ENCODE data around the gene CLCNKA.
A peak's percentile ranks its signal among the peaks of the same experiment; 100 is the strongest.
"Not testable (repeated sequence)": the region's sequence is repeated elsewhere in the genome, so short reads cannot be mapped to it uniquely, and the experiment has no call there.

CLCNKA gene

GRCh38 chr1:16021681-16022080 is at the start of gene CLCNKA:
CLCNKA (plus strand) TSS chr1:16022036; CDS start chr1:16022620, 584 bp downstream.
- no peak for DNase-seq

- no peak for DNase-seq
Observed at GRCh38 chr1:15972409-15972808, 49.4 kb upstream of the CLCNKA start.

DNA sequence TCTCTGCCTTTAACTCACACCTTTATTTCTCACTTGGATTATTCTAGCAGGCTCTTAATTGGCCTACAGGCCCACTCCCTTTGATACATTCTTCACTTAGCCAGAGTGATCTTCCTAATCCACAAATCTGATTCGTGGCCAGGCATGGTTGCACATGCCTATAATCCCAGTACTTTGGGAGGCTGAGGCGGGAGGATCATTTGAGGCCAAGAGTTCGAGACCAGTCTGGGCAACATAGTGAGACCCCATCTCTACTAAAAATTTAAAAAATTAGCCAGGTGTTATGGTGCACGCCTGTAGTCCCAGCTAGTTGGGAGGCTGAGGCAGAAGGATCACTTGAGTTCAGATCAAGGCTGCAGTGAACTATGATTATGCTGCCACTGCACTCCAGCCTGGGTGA is 48.1 kb upstream of the CLCNKA start:
- DNase-seq = no peak

DNA sequence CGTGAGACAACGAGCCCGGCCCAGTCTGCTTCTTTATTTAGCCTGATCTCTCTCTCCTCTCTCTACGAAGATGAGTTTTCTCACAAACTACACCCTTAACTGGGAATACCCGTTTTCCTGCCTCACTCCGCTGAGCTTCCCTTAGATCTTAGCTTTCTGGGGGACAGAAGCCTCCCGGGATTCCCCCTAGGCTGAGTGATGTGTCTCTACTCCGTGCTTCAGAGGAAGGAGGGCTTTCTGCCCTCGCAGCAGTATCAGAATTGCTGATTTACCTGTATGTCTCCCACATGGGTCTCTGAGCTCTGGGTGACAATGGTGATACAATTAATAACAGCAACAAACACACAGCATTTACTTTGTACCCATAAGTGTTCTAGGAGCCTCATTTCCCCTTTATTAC is 47.0 kb upstream of the CLCNKA start:
- no peak for DNase-seq

DNA sequence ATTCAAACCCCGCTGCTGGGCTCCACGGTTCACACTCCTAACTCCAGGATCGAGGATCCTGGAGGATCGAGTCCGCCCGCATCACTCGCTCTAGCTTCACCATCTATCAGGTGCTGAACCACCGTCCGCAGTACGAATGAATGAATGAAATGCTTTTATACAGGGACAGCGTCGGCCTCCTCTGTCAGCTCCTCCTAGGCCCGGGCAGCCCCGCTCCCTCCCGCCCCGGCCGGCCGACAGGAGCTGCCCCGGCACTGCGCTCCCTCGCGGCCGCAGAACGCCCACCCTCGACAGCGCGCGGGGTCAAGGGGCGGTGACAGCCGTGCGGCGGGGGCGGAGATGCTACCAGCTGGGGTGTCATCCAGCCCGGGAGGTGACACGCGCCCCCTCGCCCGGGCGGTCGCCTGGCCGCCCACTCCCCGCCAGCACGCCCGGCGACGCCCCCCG is 46.5 kb upstream of the CLCNKA start:
- no peak for DNase-seq

DNA sequence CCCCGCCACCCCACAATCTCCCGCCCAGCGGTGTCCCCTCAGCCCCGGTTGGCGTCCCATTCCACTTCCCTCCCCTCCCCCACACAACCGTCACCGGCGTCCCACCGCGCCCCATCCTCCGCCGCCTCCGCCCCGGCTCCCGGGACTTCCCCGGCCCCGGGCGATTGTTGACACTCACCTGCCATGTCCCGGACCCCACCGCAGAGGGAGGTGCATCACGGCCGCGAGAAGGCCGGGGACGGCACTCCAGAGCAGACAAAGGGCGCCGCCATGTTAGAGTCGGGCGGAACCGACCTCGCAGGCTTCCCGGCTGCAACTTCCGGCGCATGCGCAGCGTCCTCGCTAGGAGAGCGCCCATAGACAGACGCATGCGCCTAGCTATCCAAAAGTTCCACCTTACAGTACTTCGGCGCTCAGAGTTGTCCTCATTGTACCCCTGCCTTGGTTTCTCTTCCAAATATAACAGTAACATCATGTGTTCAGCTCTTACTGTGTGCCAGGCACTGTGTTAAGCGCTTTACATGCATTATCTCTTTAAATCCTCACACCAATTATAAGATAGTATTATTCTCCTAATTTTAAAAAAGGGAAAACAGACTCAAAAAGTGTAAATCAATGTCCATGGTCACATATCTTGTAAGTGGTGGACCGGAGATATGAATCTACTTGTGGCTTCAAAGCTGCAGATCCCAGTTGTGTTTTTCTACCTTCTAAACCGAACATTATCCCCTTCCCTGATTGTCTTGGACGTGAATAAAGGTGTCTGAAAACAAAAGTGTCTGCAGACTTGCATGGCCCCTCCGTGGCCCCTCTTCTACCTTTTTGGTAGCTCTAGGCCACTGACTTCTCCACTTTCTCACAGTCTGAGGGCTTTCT is 45.8 kb upstream of the CLCNKA start, which contains the start of gene ZBTB17:
Gene ZBTB17, minus strand, starts transcription at position 297 of the 876 bp plus-strand sequence. CDS start 27,606 bp downstream, outside the sequence.
- DNase-seq = peak; percentile 78

- DNase-seq = not testable (repeated sequence)
Observed at GRCh38 chr1:15977947-15978346, 43.9 kb upstream of the CLCNKA start.

DNA sequence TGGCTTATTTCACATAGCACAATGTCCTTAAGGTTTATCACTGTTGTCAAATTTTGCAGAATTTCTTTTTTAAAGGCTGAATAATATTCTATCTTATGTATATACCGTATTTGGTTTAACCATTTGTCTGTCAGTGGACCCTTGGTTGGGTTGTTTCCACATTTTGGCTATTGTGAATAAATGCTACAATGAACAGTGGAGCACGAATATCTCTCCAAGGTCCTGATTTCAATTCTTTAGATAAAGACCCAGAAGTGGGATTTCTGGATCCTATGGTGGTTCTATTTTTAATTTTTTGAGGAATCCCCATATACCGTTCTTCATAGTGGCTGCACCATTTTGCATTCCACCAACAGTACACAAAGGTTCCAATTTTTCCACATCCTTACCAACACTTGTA is 40.2 kb upstream of the CLCNKA start:
- DNase-seq = no peak

DNA sequence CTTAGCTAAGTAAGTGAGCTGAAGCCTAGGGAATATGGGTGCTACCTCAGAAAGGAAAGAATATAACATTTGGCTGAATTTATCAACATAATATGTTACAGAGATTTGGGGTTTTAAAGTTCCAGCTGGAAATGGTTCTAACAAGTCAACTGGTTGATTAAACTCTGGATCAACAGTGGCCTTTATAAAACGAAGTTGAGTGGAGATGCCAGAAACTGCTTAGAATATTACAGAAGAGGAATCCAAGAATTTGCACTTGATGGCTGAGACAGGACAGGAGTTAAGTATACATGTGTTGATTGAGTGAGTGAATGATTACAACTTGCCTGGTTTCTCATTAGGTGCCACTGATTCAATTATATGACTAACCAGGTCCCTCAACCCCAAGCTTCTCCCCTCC is 38.6 kb upstream of the CLCNKA start:
- no peak for DNase-seq

GRCh38 chr1:15985611-15986297 is 36.1 kb upstream of the CLCNKA start:
- no peak for DNase-seq

DNA sequence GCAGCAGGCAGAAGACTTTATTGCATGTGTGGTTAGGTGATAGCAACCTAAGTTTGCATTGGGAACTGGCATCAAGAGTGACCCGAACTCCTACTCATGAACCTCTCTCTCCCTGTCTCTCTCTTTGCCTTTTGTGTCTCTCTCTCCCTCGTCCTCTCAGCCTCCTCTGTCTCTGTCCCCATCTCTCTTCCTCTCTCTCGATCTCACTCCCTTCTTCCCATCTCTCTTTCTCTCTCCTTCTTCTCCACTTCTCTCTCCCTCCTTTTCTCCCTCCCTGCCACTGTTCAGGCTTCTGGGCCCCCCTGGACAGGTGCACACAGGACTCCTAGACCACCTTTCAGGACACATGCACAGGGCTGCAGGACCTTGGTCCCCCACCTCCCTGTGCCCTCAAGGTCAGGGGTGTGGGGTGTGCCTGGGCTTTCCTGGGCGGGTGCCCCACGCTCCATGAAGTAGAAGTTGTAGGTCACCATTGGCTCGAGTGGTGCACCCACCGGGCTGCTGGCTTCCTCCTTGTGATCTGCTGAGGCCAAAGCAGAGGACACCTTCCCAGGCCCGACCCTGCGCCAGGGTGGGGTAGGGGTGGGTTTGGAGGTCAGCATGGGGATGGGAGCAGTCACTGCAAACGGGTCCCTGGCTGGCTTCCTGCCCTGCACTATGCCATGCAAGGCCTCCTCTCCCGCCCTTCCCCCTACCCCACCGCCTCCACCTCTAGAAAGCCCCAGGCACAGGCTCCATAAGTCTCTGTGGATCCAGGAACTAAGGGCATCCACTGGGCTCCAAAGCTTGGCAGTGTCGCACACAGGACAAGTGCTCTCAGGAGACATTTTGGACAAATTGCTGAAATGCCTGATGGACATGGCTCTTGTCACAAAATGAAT is 32.7 kb upstream of the CLCNKA start:
- DNase-seq = no peak

DNA sequence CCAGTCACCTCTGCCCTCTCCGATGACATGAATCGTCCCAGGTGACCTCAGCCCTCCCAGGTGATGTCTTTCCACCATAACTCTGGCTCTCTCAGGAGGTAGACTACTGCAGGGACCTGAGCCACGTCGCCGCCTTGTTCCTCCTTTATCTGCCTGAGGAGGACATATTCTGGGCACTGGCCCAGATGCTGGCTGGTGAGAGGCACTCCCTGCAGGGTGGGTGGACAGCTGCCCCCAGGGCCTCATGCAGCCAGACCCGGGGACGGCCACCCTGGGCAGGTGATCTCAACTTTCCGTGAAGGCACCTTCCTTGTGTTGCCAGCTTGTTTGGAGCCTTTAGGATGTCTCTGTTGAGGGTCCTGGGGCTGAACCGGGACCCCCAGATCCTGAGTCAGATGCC is 32.1 kb upstream of the CLCNKA start:
- DNase-seq = no peak

GRCh38 chr1:15991427-15992186 is 30.2 kb upstream of the CLCNKA start:
- no peak for DNase-seq

DNA sequence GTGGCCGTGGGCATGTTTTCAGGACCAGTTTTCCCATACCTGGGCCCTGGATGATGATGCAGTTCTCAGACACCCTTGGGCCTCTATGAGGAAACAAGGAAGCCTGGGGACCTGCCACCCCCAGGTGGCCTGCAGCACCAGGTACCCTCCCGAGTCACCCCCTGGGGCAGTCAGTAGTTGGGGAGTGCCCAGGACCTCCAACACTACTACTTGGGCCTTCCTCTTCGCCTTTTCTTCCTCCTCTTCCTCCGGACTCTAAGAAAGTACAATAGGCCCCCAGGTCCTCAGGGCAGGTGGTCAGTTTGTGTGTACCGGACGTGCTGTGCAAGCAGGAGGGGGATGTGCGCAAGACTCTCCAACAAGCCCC is 29.7 kb upstream of the CLCNKA start:
- no peak for DNase-seq

DNA sequence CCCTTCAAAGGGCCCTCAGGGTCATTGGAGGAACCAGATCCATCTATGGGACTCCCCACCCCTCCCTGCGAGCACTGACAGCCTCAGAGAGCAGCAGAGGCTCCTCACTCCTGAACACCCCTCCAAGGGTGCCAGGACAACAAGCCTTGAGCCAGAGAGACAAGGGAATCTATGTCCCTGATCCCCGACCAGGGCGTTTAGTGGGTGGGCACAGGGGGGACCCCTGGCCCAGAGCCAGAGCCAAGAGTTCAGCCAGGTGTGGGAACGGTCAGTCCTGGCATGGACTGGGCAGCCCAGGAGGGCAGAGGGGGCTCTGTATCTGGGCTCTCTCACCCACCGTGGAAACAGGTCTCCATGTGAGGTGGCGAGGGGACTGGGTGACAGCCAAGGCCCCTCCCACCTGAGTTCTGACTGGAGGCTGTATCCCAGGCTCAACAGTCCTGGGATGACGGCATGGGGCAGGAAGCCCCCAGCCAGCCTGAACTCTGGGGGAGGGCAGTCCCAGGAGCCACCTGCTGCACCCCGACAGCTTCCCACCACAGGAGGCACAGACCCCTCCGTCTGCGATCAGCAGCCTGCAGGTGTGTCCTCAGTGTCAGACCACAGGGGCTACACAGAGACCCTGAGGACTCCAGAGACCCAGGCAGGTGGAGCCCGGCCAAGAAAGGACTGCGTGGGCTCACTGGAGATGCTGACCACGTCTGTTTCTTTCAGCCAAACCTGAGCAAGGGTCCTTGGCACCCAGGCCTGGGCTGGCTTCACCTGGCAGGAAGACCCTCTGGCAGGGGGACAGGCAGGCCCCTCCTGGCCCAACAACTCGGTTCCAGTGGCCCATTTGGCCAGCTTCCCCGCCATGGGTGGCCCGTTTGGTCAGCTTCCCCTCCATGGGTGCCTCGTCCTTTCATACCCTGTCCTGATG is 29.0 kb upstream of the CLCNKA start:
- DNase-seq = no peak

- no peak for DNase-seq
Observed at GRCh38 chr1:15993666-15994065, 28.2 kb upstream of the CLCNKA start.

GRCh38 chr1:15994081-15994480 is 27.8 kb upstream of the CLCNKA start:
- no peak for DNase-seq

DNA sequence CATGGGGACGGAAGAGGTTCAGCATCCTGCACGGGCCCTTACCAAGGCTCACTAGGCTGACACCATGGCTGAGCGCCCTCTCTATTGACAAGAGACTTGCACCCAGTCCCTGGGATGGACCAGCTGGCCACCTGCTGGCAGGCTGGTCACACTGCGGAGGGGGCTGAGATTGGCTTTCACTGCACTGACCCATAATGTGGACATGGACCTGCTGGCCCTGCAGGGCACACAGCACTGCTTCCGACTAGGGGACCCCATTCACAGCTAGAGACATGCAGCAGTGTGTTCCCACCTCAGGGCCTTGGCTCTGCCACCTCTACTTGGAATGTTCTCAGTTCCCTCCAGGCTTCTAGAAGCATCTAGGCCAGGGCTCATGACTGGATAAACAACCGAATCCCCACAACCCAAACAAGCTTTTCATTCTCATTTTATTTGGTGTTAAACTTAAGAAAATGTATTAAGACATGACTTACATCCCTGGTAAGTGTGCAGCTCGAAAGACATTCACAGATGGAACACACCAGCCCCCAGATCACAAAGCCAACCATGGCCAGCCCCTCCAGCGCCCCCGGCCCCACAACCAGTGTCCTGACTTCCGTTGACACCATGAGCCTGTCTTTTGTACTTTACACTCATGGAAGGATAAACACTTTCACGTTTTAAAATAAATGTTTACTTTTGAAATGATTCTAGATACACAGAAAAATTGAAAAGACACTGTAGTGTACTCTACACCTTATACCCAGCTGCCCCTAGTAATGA is 27.1 kb upstream of the CLCNKA start:
- no peak for DNase-seq

DNA sequence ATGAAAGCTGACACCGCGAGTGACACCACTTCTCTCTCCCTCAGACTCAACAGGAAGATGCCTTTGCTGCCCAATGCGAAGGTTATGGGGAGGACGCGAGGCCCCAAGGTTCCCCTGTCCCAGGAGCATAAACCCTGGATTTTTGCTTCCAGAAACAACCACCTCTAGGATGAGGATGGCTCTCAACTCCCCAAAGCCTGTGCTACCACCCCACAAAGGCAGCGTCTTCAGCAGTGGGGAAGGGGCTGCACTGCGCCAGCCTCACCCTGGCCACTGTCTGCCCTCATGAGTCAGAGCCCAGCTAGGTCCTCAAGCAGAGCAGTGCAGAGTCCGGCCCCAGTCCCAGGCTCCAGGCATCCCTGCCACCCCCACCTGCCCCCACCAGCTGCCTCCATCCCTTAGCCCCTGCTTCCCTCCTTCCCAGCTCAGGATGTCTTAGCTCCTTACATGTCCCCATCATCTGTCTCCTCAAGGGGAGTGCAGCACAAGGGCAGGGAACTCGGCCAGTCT is 24.7 kb upstream of the CLCNKA start:
- no peak for DNase-seq

DNA sequence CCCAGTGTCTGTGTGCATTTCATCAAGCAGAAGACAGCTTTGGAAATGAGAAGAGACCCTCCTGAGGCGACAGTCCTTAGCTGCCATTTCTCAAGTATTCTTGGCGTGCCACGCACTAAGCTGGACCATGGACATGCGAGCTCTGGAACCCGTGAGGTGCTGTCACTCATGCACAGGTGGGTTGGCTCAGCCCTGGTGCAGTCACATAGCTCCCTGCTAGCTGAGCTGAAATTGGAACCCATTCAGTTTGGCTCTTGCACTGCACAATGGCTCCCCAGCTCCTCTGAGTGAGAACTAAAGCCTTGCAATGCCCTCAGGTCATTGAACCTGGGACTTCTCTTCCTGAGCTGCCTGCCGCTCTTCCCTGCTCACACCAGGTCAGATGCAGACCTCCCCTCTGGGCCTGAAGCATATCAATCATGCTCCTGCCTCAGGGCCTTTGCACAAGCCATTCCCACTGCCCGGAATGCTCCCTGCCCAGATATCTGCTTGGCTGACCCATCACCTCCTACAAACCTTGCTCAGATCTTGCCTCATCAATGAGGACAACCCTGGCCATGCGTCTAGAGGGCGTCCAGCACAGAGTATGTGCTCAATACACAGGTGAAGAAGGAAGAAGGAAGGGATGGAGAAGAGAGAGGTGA is 24.1 kb upstream of the CLCNKA start:
- DNase-seq = no peak
